K562 (cell line): ENCODE measurements around the gene DLGAP1. TPM values are rescaled to one million over a fixed set of nuclear protein-coding genes. Genes with fewer than 3 reads are reported as not detected.

Experiments
- ATAC-seq: fragments of 200-7000 bp; cut with Tn5 transposase; 3 replicates; pipeline ENCODE4 v1.9.1; 2020; ENCODE audit warnings: moderate library complexity
- BruUV-seq: library from RNA; stranded (reverse); fragments of 400-500 nt; replicated peaks from 2 replicates; lab custom pipeline; 2021; lab: Mats Ljungman, UMichigan
- CTCF ChIA-PET: fragments of 300-600 bp; formaldehyde crosslinking; extraction: SDS; loops from one replicate; lab custom pipeline; 2021; ENCODE audit warnings: low intra/inter-chr PET ratio; lab: Yijun Ruan, JAX
- POLR2A ChIA-PET: fragments of 300-600, 350-650 bp; sonication (Branson Sonifier 250); formaldehyde crosslinking; extraction: SDS; loops from one replicate; lab custom pipeline; 2021; ENCODE audit warnings: antibody characterized with exemption, inconsistent platforms; lab: Yijun Ruan, JAX
- DNase-seq, 4 experiments: peaks; one replicate each; pipeline versions ENCODE4 v3.0.0 to v3.0.0-alpha.2; 2011 to 2018; ENCODE audit warnings: low spot score in 3 of 4, mixed read lengths in 3 of 4; ENCODE audit errors: extremely low read depth in 1 of 4
- FAIRE-seq: peaks from 2 replicates; lab custom pipeline; 2011; peaks lifted over from hg19 to GRCh38; lab: Jason Lieb, UNC
- H2AFZ ChIP-seq: 2 replicates; pipeline ENCODE4 v1.6.0; 2011; ENCODE audit warnings: low read depth, low read length, control low read depth, inconsistent platforms
- H3K27ac ChIP-seq: fragments of 200-600 bp; 3 replicates; pipeline ENCODE4 v1.8.0; 2011; ENCODE audit warnings: low read depth, mild to moderate bottlenecking, control low read depth, inconsistent platforms, low read length, moderate library complexity, mixed read lengths; ENCODE audit errors: extremely low read depth
- H3K27me3 ChIP-seq, 2 experiments: fragments of 300-600 bp in 1 of 2; 2 replicates in 1 of 2; 3 replicates in 1 of 2; pipeline versions ENCODE4 v1.6.0 to v1.8.0; 2011; ENCODE audit warnings: inconsistent platforms in 2 of 2, low read length in 2 of 2, mild to moderate bottlenecking in 1 of 2, mixed read lengths in 1 of 2, moderate library complexity in 1 of 2; ENCODE audit not compliant: control insufficient read depth in 2 of 2, insufficient read depth in 2 of 2
- H3K36me3 ChIP-seq: fragments of 300-600 bp; 3 replicates; pipeline ENCODE4 v1.8.0; 2011; ENCODE audit warnings: mild to moderate bottlenecking, low read length, inconsistent platforms; ENCODE audit not compliant: control insufficient read depth, insufficient read depth
- H3K4me1 ChIP-seq, 2 experiments: fragments of 200-600 bp in 1 of 2; replicated peaks in 1 of 2; 2 replicates in 1 of 2; 3 replicates in 1 of 2; pipeline versions ENCODE4 v1.5.1 to v1.8.0; 2011; ENCODE audit warnings: inconsistent platforms in 2 of 2, low read length in 2 of 2, mild to moderate bottlenecking in 1 of 2, mixed read lengths in 1 of 2, moderate library complexity in 1 of 2; ENCODE audit not compliant: control insufficient read depth in 2 of 2, insufficient read depth in 2 of 2
- H3K4me2 ChIP-seq: 2 replicates; pipeline ENCODE4 v1.6.1; 2011; ENCODE audit warnings: low read length, control low read depth, inconsistent platforms, mixed read lengths; ENCODE audit not compliant: insufficient read depth
- H3K4me3 ChIP-seq: fragments of 200-600 bp; sonication (generic), shearing (Covaris generic); 2 replicates; pipeline ENCODE4 v1.5.1; 2016; ENCODE audit warnings: control low read depth, inconsistent platforms
- H3K79me2 ChIP-seq: fragments of 200-600 bp; 3 replicates; pipeline ENCODE4 v1.8.0; 2011; ENCODE audit warnings: low read length, inconsistent platforms; ENCODE audit not compliant: control insufficient read depth, insufficient read depth
- H3K9ac ChIP-seq, 2 experiments: 2 replicates each; pipeline versions ENCODE4 v1.6.0 to v1.6.1; 2011; ENCODE audit warnings: low read depth in 2 of 2, low read length in 2 of 2, control low read depth in 1 of 2, inconsistent platforms in 1 of 2, mild to moderate bottlenecking in 1 of 2, mixed read lengths in 1 of 2; ENCODE audit not compliant: insufficient read depth in 1 of 2
- H3K9me1 ChIP-seq: one replicate; pipeline ENCODE4 v1.6.0; 2011; ENCODE audit warnings: inconsistent platforms, mild to moderate bottlenecking, low read length, moderate library complexity; ENCODE audit not compliant: control insufficient read depth, insufficient read depth
- H3K9me3 ChIP-seq: replicated peaks from 2 replicates; pipeline ENCODE4 v1.5.1; 2011; ENCODE audit warnings: low read depth, low read length, inconsistent platforms; ENCODE audit not compliant: control insufficient read depth, insufficient read depth
- H4K20me1 ChIP-seq: replicated peaks from 2 replicates; pipeline ENCODE4 v1.6.1; 2011; ENCODE audit warnings: low read length, inconsistent platforms, mixed read lengths; ENCODE audit not compliant: control insufficient read depth, insufficient read depth
- ELF4 ChIP-seq: fragments of 450-650 bp; formaldehyde crosslinking; IDR thresholded peaks from 2 replicates; pipeline ENCODE4 v1.4.0; 2022; ENCODE audit warnings: missing genetic modification characterization
- GTF2A2 ChIP-seq: IDR thresholded peaks from 2 replicates; pipeline ENCODE4 v1.6.1; 2016; ENCODE audit warnings: mild to moderate bottlenecking, missing genetic modification characterization, missing compliant biosample characterization
- MAFG ChIP-seq: fragments of 450-650 bp; conservative IDR thresholded peaks from 2 replicates; pipeline ENCODE4 v1.6.1; 2016; ENCODE audit warnings: missing genetic modification characterization, missing compliant biosample characterization
- ZNF175 ChIP-seq: fragments of 200-800 bp; sonication (Bioruptor generic); IDR thresholded peaks from 2 replicates; pipeline ENCODE4 v1.6.1; 2016; ENCODE audit warnings: low read depth, mild to moderate bottlenecking, missing genetic modification characterization, missing compliant biosample characterization
- ZNF41 ChIP-seq: fragments of 250-450 bp; sonication (Bioruptor Pico); conservative IDR thresholded peaks from 2 replicates; pipeline ENCODE4 v1.4.0; 2020; ENCODE audit warnings: mild to moderate bottlenecking
- WGBS: fragments of 100-300 bp; shearing (Covaris generic); methylation state at CpG from one replicate; pipeline ENCODE4 v1.1.6; 2016; ENCODE audit warnings: low coverage, mixed read lengths; ENCODE audit not compliant: insufficient coverage; ENCODE audit errors: missing lambda C conversion rate; 5-methylcytosine and 5-hydroxymethylcytosine counted together
- in situ Hi-C: fragments of 300-500 bp; cut with MboI; formaldehyde crosslinking; loops from 4 replicates; pipeline ENCODE4 v1.15.0; 2018; ENCODE audit warnings: inconsistent platforms, mixed read lengths
- intact Hi-C: fragments of 100-400 bp; cut with micrococcal nuclease; formaldehyde crosslinking; loops from 2 replicates; pipeline ENCODE4 v1.14.2; 2022
- polyA plus RNA-seq, 8 experiments: library from polyadenylated mRNA; depleted of rRNA in 4 of 8; stranded (reverse) in 5 of 8; unstranded in 3 of 8; fragments of >200 nt; fragmentation: Nextera tagmentation in 2 of 8; fragmentation: Illumina TruSeq in 1 of 8; extraction: Ambion mirVana in 2 of 8; extraction: Trizol in 1 of 8; gene quantifications; 2 replicates each; pipeline versions ENCODE4 v1.2.1 to v1.2.3, GENCODE V29; 2011 to 2014; ENCODE audit warnings: inconsistent platforms in 1 of 8, missing spikeins in 1 of 8
- total RNA-seq, 7 experiments: library from RNA; depleted of rRNA in 6 of 7; stranded (reverse); fragments of >200 nt in 6 of 7; fragmentation: Illumina TruSeq in 2 of 7; extraction: Trizol in 2 of 7; gene quantifications; 2 replicates each; pipeline versions ENCODE4 v1.2.1 to v1.2.3, GENCODE V29; 2011 to 2021; ENCODE audit warnings: low replicate concordance in 1 of 7

Gene DLGAP1
- total and polyA plus RNA-seq, 9 of the 15 experiments (the other 6 are each of a cell fraction or from before 2014, with no cell fraction given), result 0.04 to 0.22 (median 0.08) TPM

DNA sequence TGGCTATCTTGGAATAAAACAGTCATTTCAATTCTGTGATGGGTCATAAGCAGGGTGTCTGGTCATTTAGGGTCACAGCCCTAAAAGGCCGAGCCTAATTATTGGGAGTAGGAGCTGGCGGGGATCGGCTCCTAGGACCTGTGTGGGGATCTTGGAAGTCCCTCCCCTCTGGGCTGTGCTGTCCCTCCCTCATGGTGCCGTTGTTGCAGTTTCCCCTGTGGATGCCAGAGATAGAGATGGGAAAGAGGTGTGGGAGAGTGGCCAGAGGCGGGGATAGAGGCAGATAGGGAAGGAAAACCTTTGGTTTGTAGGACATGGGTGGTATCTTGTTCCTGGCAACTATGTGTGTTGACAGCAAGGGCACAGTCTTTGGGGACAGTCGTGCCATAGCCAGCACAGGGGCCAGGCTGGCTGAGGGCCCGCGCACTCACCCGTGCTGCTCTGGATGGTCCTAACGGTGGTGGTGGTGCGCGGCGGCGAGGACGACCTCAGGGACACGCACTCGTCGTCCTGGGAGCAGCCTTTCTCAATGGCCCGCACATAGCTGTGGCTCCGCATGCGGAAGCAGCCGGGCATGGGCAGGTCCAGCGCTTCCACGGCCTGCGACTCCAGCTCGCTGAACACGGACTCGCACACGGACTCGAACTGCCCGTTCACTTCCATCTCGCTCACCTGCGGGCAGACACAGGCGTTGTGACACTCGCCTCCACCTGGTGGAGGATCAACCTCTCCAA, 726.2 kb downstream of the DLGAP1 start:
- H3K4me1 ChIP-seq, result peaks cover 0 to 5% of the 10 kb centered on the region in 2 experiments; a peak in 1 of 5 replicates
- H2AFZ ChIP-seq, result no peak overlapping the region
- H3K4me2 ChIP-seq, result no peak overlapping the region
- peaks cover 23 to 31% of the 10 kb centered on the region in 2 experiments; a peak in 4 of 5 replicates for H3K27me3 ChIP-seq
- H3K27ac ChIP-seq, result no peak overlapping the region
- no peak for FAIRE-seq
- in situ Hi-C loops, result no loop called here
- H3K79me2 ChIP-seq, result no peaks in the 10 kb centered on the region
- BruUV-seq, result no TSS peak
- TF ChIP-seq MAFG (tag) (no peak), ZNF175 (CRISPR knock-in tag) (no peak), ZNF41 (CRISPR knock-in tag) (peak; percentile 96)
- TF ChIP-seq, all 486 proteins: peak for 1
- no peak overlapping the region for H3K9ac ChIP-seq
- H3K9me1 ChIP-seq, result no peaks in the 10 kb centered on the region
- ChIA-PET CTCF (no interaction called here), POLR2A (interaction anchor here (0.7 to 1.0 kb wide), 3 partner anchors 77 to 715 kb away, joined by 3 to 5 read pairs (median 4); partner anchors contain the start of gene MYL12A)
- H3K36me3 ChIP-seq, result no peaks in the 10 kb centered on the region
- intact Hi-C loops, result no loop called here
- no peaks in the 10 kb centered on the region for H4K20me1 ChIP-seq
- ATAC-seq (no peak; the same call in 2 of the 3 replicates), DNase-seq (no peak)
- WGBS, result 31% methylated on average over 35 of the region's 35 CpGs
- no peaks in the 10 kb centered on the region for H3K9me3 ChIP-seq
- H3K4me3 ChIP-seq, result no peak overlapping the region

DNA sequence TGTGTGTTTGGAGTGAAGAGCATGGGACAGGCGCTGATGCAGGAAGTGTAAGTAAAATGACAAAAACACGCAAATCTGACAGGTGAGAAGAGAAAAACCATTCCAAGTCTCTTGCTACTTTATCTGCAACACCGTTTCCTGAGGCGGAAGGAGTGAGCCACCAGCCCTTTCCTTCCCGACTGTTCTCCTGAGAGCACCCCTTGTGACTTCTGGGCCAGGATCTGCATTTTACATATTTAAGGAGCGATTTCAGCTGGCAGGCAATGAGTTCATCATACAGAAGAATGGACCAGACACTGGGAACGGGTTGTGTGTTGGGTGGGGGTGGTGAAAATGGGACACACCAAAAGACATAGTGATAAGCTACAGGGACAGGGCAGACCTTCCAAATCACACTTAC, 727.8 kb downstream of the DLGAP1 start:
- no peak for FAIRE-seq
- Histone ChIP-seq H4K20me1 (no peaks in the 10 kb centered on the region), H3K4me3 (no peak overlapping the region), H3K27me3 (peaks cover 23 to 36% of the 10 kb centered on the region in 2 experiments; a peak in 4 of 5 replicates), H3K27ac (no peak overlapping the region)
- ChIA-PET CTCF (no interaction called here), POLR2A (no interaction called here)
- 0% methylated on average over 7 of the region's 7 CpGs for WGBS
- TF ChIP-seq GTF2A2 (tag) (no peak), ELF4 (CRISPR knock-in tag) (no peak)
- TF ChIP-seq, all 486 proteins: peak for 0
- ATAC-seq (no peak), DNase-seq (no peak)
- BruUV-seq, result no TSS peak
- Histone ChIP-seq H3K79me2 (no peaks in the 10 kb centered on the region), H3K4me2 (no peak overlapping the region), H2AFZ (no peak overlapping the region), H3K9me1 (no peaks in the 10 kb centered on the region), H3K9me3 (no peaks in the 10 kb centered on the region), H3K4me1 (peaks cover 0 to 5% of the 10 kb centered on the region in 2 experiments; a peak in 1 of 5 replicates), H3K9ac (no peak overlapping the region), H3K36me3 (no peaks in the 10 kb centered on the region)
- intact Hi-C loops, result no loop called here
- in situ Hi-C loops, result no loop called here
